ENCODE results near the gene STARD7.

STARD7 gene

DNA sequence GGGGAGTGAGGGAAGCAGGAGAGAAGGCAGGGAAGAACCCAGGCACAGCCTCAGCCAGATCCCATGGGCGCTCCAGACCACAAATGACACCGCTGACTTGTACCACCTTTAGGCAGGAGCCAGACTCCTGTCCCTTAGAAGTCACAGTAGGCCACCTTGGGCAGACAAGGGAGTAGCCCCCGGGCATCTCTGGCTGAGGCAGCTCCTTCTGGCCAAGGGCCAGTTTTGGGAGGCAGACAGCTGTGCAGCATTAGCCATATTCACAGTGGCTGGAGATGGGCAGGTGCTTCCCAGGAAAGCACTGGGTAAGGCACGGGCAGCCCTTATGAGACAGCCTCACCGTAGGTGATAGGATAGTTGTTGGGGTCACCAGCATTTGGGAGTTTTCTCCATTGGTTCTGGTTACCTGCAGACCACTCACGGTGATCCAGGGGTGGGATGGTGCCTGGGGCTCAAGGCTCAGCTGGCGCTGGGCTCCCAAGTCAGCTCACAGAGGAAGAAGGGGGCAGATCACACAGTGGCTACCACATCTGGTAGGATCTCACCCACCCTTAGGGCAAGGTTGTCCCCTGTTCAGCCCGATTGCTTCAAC is 72.4 kb downstream of the STARD7 start:
- DNase-seq (ENCODE audit: low read depth in 2 of 2): no peak

- no peak for DNase-seq (ENCODE audit: low read depth in 2 of 2)
Measured at GRCh38 chr2:96135621-96136020, 73.0 kb downstream of the STARD7 start.

DNA sequence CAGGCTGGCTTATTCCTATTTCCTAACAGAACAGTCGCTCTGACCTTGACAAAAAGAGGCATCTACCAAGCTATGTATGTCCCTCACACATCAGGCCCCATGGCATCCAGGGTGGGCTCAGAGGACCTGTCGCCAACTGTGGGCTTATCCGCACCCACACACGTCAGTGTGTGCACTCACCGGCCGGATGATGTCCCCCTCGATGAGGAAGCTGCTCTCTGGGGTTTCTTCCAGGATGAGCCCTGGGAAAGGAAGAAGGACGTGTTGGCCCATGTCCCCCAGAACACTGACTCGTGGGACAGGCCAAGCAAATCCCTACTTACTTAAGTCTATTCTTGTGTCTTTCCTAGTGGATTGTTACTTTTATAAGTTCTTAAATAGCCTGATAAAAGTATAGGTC is 73.5 kb downstream of the STARD7 start:
- no peak for DNase-seq (ENCODE audit: low read depth in 2 of 2)
